ENCODE data around the gene CD58.

The CD58 gene

DNA sequence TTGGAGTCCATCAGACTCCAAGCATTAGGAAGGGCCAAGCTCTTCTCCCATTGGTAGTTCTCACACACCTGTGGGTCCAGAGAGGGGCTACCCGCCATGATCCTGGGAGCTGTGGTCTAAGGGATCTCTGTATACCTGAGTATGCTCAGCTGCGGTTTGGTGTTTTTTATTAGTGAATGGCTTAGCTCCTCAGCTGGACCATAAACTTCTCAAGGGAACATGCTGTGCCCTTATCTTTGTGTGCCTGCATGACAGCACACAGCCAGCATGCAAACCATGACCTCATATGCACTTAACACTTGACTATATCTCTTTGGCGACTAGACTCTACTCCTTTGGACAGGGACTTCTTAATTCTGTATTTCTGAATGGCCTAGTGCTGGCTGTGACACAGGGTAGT, 94.5 kb downstream of the CD58 start:
- TF ChIP-seq, protein P1, sequence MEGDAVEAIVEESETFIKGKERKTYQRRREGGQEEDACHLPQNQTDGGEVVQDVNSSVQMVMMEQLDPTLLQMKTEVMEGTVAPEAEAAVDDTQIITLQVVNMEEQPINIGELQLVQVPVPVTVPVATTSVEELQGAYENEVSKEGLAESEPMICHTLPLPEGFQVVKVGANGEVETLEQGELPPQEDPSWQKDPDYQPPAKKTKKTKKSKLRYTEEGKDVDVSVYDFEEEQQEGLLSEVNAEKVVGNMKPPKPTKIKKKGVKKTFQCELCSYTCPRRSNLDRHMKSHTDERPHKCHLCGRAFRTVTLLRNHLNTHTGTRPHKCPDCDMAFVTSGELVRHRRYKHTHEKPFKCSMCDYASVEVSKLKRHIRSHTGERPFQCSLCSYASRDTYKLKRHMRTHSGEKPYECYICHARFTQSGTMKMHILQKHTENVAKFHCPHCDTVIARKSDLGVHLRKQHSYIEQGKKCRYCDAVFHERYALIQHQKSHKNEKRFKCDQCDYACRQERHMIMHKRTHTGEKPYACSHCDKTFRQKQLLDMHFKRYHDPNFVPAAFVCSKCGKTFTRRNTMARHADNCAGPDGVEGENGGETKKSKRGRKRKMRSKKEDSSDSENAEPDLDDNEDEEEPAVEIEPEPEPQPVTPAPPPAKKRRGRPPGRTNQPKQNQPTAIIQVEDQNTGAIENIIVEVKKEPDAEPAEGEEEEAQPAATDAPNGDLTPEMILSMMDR (IDR thresholded peaks at IDR 0.05; ENCODE audit: low read depth, low read length): no peak

DNA sequence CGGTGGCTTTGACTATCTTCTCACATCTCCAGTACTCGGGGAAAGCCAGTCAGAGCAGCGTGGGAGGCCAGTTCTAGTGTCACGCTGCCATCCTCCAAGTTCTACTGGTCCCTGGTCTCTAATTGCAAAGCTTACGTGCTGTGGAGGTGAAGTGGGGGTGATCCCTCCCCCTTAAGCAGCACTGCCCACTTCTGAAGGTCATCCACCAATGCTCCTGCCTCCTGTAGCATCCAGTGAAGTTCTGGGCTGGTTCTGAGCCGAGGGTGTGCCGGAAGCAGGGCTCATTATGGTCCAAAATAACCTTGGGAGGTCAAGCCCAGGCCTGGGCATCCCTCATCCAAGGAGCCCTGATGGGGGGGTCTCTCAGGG, 95.0 kb downstream of the CD58 start:
- DNase-seq (ENCODE audit: low read depth in 2 of 2): no peak
- TF ChIP-seq, protein P1 (IDR thresholded peaks at IDR 0.05; ENCODE audit: low read depth, low read length): no peak
- H3K4me3 ChIP-seq (replicated peaks in 1 of 2; ENCODE audit: low read depth in 2 of 2, low read length in 2 of 2): no peak overlapping the region

More for the DNA sequence above, 94.5 kb downstream of the CD58 start:
- no peak overlapping the region for H3K4me3 ChIP-seq (replicated peaks in 1 of 2; ENCODE audit: low read depth in 2 of 2, low read length in 2 of 2)
- no peak for DNase-seq (ENCODE audit: low read depth in 2 of 2)

DNA sequence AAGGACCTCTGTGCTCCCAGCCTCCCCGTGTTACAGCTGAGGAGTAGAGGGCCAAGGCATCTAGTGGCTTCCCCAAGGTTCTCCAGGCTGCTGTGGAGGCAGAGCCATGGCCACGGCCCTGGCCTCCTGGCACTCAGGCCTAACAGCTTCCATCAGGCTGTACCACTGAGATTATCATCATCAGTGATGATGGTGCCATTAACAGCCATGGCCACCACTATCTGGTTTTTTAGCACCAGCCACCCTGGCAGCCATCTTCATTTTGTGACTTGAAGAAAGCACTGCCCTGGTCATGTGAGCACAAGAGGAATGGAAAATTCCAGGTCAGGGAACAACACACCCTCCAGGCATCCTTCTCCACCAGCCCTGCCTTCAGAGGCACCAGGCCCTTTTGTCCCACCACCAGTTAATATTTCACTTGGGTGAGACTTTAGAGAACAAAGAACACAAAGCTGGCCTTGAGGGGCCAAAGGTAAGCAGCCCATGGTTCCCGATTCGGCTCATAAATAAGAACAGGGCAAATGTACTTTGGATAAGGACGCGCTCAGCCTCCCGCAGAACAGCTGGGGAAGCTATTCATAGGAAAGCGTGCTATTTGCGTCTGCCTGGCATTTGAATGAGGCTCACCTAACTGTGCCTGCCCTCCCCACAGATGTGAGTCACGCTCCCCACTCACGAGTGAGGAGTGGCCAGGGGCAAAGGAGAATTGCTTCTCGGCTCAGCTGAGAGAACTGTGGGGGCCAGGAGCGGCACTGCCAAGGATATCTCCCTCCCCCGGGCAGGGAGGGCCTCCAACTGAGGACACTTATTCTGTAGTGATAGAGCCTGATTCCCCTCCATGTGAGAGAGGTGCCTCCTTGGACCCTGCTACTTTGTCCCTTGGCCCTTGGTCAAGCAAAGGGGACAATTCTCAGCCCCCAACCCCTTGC, 95.6 kb downstream of the CD58 start:
- H3K4me3 ChIP-seq (replicated peaks in 1 of 2; ENCODE audit: low read depth in 2 of 2, low read length in 2 of 2): no peak overlapping the region
- no peak for DNase-seq (ENCODE audit: low read depth in 2 of 2)
- TF ChIP-seq, protein P1 (IDR thresholded peaks at IDR 0.05; ENCODE audit: low read depth, low read length): no peak

DNA sequence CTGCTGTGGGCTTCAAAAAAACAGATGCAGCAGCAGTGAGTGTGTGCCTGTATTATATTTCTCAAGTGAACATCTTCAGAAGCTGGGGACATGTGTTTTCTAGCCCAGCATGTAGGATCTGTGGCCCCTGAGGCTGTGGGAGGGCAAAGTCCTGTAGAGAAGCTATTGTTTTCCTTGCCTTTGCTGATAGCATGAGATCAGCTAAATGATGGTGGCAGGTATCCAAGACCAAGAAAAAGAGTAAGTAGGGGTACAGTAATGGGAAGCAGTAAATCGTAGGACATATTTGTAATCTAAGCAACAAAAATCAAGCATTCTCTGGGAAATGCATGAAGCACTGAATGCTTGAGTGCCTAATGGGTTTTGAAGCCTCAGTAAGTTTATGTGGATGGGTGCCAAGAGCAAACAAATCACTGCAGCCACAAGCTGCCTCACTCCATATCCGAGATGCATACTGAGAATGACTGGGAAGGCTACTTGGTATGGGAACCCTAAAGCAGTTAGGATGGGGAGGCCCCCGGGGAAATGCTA, 98.3 kb downstream of the CD58 start:
- peak in 1 of 2 donors; percentile 43 for DNase-seq (ENCODE audit: low read depth in 2 of 2)
- TF ChIP-seq, protein P1 (IDR thresholded peaks at IDR 0.05; ENCODE audit: low read depth, low read length): no peak
- no peak overlapping the region for H3K4me3 ChIP-seq (replicated peaks in 1 of 2; ENCODE audit: low read depth in 2 of 2, low read length in 2 of 2)

DNA sequence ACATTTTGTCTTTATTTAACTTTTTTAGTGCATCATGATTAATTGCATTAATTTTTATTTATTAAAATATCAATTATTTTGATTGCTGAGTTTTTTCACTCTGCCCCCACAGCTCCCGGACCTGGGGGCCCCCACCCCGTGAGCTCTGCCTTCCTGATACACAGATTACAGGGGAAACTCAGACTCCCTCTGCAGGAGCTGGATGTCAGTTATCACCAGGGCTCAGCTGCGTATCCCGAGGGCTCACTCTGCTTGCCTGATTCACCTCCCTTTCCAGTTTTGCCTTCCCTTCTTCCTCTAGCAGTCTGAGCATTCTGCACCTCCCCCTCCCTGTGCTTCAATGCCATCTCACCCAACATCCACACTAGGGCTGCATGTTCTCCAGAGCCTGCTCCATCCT, 99.6 kb downstream of the CD58 start:
- TF ChIP-seq, protein P1 (IDR thresholded peaks at IDR 0.05; ENCODE audit: low read depth, low read length): no peak
- no peak for DNase-seq (ENCODE audit: low read depth in 2 of 2)
- H3K4me3 ChIP-seq (replicated peaks in 1 of 2; ENCODE audit: low read depth in 2 of 2, low read length in 2 of 2): no peak overlapping the region

DNA sequence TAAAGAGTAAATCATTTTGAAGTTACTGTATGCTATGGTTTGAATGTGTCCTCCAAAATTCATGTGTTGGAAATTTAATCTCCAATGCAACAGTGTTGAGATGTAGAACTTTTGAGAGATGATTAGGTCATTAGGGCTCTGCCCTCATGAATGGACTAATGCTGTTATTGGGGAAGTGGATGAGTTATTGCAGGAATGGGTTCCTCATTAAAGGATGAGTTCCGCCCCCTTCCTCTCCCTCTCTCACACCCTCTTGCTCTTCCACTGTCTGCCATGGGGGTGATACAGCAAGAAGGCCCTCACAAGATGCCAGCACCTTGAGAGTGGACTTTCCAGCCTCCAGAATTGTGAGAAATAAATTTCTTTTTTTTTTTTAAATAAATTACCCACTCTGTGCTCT, 100.2 kb downstream of the CD58 start:
- no peak overlapping the region for H3K4me3 ChIP-seq (replicated peaks in 1 of 2; ENCODE audit: low read depth in 2 of 2, low read length in 2 of 2)
- TF ChIP-seq, protein P1 (IDR thresholded peaks at IDR 0.05; ENCODE audit: low read depth, low read length): no peak
- no peak for DNase-seq (ENCODE audit: low read depth in 2 of 2)
